Heart left ventricle (tissue), 16 donors: Measurements from ENCODE around the gene CFAP299. TPM values are rescaled to one million over a fixed set of nuclear protein-coding genes. Genes with fewer than 3 reads are reported as not detected.

ENCODE experiments used
- ATAC-seq, 4 donors: fragments of 200-7000 bp; cut with Tn5 transposase; one replicate each; pipeline ENCODE4 v1.9.1; 2020 to 2022; ENCODE audit warnings: moderate library complexity in 4 of 4, mild to moderate bottlenecking in 3 of 4, moderate number of reproducible peaks in 1 of 4
- DNase-seq, 5 donors: peaks; one replicate each; pipeline ENCODE4 v3.0.0-alpha.2; 2020
- H3K27ac ChIP-seq, 12 donors: fragments of 200-600 bp; sonication (generic) in 4 of 12; one replicate each; pipeline versions ENCODE4 v1.5.0 to v1.8.0; 2016 to 2022; ENCODE audit warnings: mild to moderate bottlenecking in 2 of 12
- H3K27me3 ChIP-seq, 9 donors: fragments of 200-600 bp; sonication (generic) in 2 of 9; one replicate each; pipeline versions ENCODE4 v1.5.1 to v1.8.0; 2016 to 2022; ENCODE audit warnings: mild to moderate bottlenecking in 3 of 9
- H3K36me3 ChIP-seq, 9 donors: fragments of 200-600 bp; sonication (generic) in 2 of 9; one replicate each; pipeline versions ENCODE4 v1.5.0 to v1.8.0; 2018 to 2022; ENCODE audit warnings: mild to moderate bottlenecking in 2 of 9
- H3K4me1 ChIP-seq, 12 donors: fragments of 200-600 bp; sonication (generic) in 4 of 12; one replicate each; pipeline versions ENCODE4 v1.5.0 to v1.8.0; 2016 to 2022; ENCODE audit warnings: mild to moderate bottlenecking in 3 of 12
- H3K4me3 ChIP-seq, 12 donors: fragments of 200-600 bp; sonication (generic) in 4 of 12; one replicate each; pipeline versions ENCODE4 v1.5.0 to v1.8.0; 2017 to 2022; ENCODE audit warnings: mild to moderate bottlenecking in 9 of 12, moderate library complexity in 4 of 12
- H3K9me3 ChIP-seq, 12 donors: fragments of 200-600 bp; sonication (generic) in 4 of 12; one replicate each; pipeline versions ENCODE4 v1.5.0 to v1.8.0; 2016 to 2022; ENCODE audit warnings: mild to moderate bottlenecking in 1 of 12
- CTCF ChIP-seq, 12 donors: fragments of 200-600 bp; sonication (generic) in 4 of 12; IDR thresholded peaks; one replicate each; pipeline versions ENCODE4 v1.5.0 to v1.8.0; 2018 to 2022; ENCODE audit warnings: antibody characterized with exemption in 12 of 12, mild to moderate bottlenecking in 5 of 12
- POLR2A ChIP-seq, 2 donors: fragments of 450-650 bp; IDR thresholded peaks; one replicate each; pipeline ENCODE4 v1.6.1; 2017; ENCODE audit warnings: antibody characterized with exemption in 2 of 2, mild to moderate bottlenecking in 2 of 2, moderate library complexity in 2 of 2
- WGBS, 4 donors: extraction: QIAGEN DNeasy Blood & Tissue Kit in 2 of 4; methylation state at CpG; one replicate each; pipeline versions ENCODE4 v1.1.5 to v1.1.7; 2013 to 2018; 5-methylcytosine and 5-hydroxymethylcytosine counted together
- intact Hi-C, 10 donors: fragments of 100-400 bp; cut with DNase I; formaldehyde crosslinking; loops; one replicate each; pipeline versions ENCODE4 v1.11.1 to v1.14.2; 2022
- polyA plus RNA-seq, 2 donors: library from polyadenylated mRNA; stranded (reverse); fragments of 200-250 nt; gene quantifications; one replicate each; pipeline ENCODE4 v1.2.3, GENCODE V29; 2013
- total RNA-seq, 9 donors: library from RNA; depleted of rRNA in 2 of 9; stranded (reverse); fragments of >200 nt in 2 of 9; fragmentation: NEBNext Ultra II Directional in 3 of 9; extraction: Animal tissue kit (Norgen Biotek cat#: 25700) in 3 of 9; gene quantifications; one replicate each; pipeline versions ENCODE4 v1.1.0 to v1.2.4, GENCODE V29; 2016 to 2023
- donor health status: ischemic (EF 13 %, LVEDD 7.1; RV severe dilation, severe dysfunction).
- donor health status: healthy with polysubstance abuse.
- donor health status: DM: no; HTN: yes; CAD: no.
- donor health status: DM: no; HTN: no; CAD: no.
- donor health status: ischemic (EF 25% LVEDD 6.9; RV normal size, moderate dysfunction).
- donor health status: ischemic (EF 25% LVEDD 5.7; RV mildly dilated, moderate dysfunction).
- donor health status: healthy.
- donor health status: DM: yes; HTN: yes; CAD: no.
- donor health status: ischemic (EF 35%, LVEDD 5.7; RV mildly dilated, moderate dysfunction).
- donor health status: nonischemic (EF 11% LVEDD 7.7; RV severe dilation, severe dysfunction).
- donor health status: DM: yes; HTN: yes; CAD: no.
- donor health status: PGD.
- donor health status: ischemic (EF 29% LVEDD 5.4; RV normal size, mild dysfunction).
- donor health status: nonischemic (EF 23%, LVEDD 6.1; RV moderate dilation, normal function).

The CFAP299 gene
- total and polyA plus RNA-seq, 11 donors = 0.25 TPM; not detected in 10

GRCh38 chr4:80417019-80417418 lies 81.5 kb downstream of the CFAP299 start:
- no peaks in the 10 kb centered on the region for H3K9me3 ChIP-seq
- no peak overlapping the region for H3K4me3 ChIP-seq
- DNase-seq (no peak), ATAC-seq (no peak)
- H3K27me3 ChIP-seq = no peaks in the 10 kb centered on the region
- H3K27ac ChIP-seq = no peak overlapping the region
- no peaks in the 10 kb centered on the region for H3K4me1 ChIP-seq
- intact Hi-C loops = no loop called here
- H3K36me3 ChIP-seq = no peaks in the 10 kb centered on the region
- TF ChIP-seq POLR2A (IDR thresholded peaks at IDR 0.05) (no peak), CTCF (IDR thresholded peaks at IDR 0.05) (no peak)
- WGBS, 4 donors = 76 to 81% (median 80%) methylated on average over 2 of the region's 2 CpGs

DNA sequence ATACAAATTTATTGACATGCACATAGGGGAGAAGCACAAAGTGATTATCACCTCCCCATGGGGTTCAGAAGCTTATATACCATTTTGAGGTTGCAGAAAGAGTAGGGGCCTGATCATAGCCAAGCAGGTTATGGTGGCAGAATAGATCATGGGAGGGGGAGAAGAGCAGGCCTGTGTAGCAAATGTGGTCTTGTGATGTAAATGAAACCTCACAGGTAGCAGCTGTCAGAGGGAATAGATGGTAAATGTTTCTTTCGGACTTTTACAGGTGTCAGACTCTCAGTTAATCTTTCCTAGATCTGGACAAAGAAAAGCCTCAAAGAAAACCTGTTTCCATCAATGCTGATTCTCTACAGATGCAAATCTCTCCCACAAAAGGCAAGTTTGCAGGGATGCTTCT lies 84.4 kb downstream of the CFAP299 start:
- 55 to 76% (median 68%) methylated on average over 1 of the region's 1 CpG for WGBS, 4 donors
- intact Hi-C loops = no loop called here
- no peak for DNase-seq
- Histone ChIP-seq H3K9me3 (no peaks in the 10 kb centered on the region), H3K4me3 (no peak overlapping the region), H3K4me1 (no peaks in the 10 kb centered on the region), H3K27ac (no peak overlapping the region), H3K36me3 (no peaks in the 10 kb centered on the region), H3K27me3 (no peaks in the 10 kb centered on the region)
- ATAC-seq = no peak
- TF ChIP-seq POLR2A (IDR thresholded peaks at IDR 0.05) = no peak
- no peak for TF ChIP-seq CTCF (IDR thresholded peaks at IDR 0.05)

DNA sequence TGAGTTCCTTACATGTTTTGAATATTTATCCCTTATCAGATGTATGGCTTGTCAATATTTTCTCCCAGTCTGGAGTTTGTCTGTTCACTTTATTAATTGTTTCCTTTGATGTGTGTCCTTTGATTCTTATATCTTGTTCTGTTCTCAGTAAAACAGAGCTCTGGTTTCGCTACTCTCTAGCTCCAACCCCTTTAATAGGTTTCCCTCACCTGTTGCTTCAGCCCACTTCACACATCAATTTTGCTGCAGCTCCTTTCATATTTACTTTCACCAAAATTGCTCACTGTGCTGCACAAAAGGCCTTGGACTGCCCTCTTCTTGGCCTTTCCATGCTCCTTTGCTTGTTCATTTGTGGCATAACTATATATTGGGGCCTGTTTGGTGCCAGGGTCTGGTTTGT lies 85.1 kb downstream of the CFAP299 start:
- ATAC-seq (no peak), DNase-seq (no peak)
- no peak overlapping the region for H3K27ac ChIP-seq
- WGBS, 4 donors = 81 to 90% (median 88%) methylated on average over 1 of the region's 1 CpG
- no peaks in the 10 kb centered on the region for H3K4me1 ChIP-seq
- no peaks in the 10 kb centered on the region for H3K27me3 ChIP-seq
- H3K9me3 ChIP-seq = no peaks in the 10 kb centered on the region
- no peak for TF ChIP-seq POLR2A (IDR thresholded peaks at IDR 0.05)
- TF ChIP-seq CTCF (IDR thresholded peaks at IDR 0.05) = no peak
- H3K36me3 ChIP-seq = no peaks in the 10 kb centered on the region
- intact Hi-C loops = no loop called here
- H3K4me3 ChIP-seq = no peak overlapping the region

GRCh38 chr4:80422727-80423404 lies 87.3 kb downstream of the CFAP299 start:
- Histone ChIP-seq H3K27me3 (no peaks in the 10 kb centered on the region), H3K4me1 (no peaks in the 10 kb centered on the region), H3K4me3 (no peak overlapping the region), H3K27ac (no peak overlapping the region), H3K9me3 (no peaks in the 10 kb centered on the region), H3K36me3 (no peaks in the 10 kb centered on the region)
- TF ChIP-seq CTCF (IDR thresholded peaks at IDR 0.05) (no peak), POLR2A (IDR thresholded peaks at IDR 0.05) (no peak)
- DNase-seq (no peak), ATAC-seq (no peak)
- intact Hi-C loops = no loop called here
- WGBS, 4 donors = 89 to 96% (median 92%) methylated on average over 1 of the region's 1 CpG
